T-helper 1 cell (primary cell): Measurements from ENCODE around the gene EEF1A2.

Experiments
- DNase-seq, 5 donors: peaks; one replicate each; pipeline ENCODE4 v3.0.0-alpha.2; 2012 to 2020

Gene EEF1A2

GRCh38 chr20:63499338-63499969, 571 bp upstream of the EEF1A2 start:
- no peak for DNase-seq

DNA sequence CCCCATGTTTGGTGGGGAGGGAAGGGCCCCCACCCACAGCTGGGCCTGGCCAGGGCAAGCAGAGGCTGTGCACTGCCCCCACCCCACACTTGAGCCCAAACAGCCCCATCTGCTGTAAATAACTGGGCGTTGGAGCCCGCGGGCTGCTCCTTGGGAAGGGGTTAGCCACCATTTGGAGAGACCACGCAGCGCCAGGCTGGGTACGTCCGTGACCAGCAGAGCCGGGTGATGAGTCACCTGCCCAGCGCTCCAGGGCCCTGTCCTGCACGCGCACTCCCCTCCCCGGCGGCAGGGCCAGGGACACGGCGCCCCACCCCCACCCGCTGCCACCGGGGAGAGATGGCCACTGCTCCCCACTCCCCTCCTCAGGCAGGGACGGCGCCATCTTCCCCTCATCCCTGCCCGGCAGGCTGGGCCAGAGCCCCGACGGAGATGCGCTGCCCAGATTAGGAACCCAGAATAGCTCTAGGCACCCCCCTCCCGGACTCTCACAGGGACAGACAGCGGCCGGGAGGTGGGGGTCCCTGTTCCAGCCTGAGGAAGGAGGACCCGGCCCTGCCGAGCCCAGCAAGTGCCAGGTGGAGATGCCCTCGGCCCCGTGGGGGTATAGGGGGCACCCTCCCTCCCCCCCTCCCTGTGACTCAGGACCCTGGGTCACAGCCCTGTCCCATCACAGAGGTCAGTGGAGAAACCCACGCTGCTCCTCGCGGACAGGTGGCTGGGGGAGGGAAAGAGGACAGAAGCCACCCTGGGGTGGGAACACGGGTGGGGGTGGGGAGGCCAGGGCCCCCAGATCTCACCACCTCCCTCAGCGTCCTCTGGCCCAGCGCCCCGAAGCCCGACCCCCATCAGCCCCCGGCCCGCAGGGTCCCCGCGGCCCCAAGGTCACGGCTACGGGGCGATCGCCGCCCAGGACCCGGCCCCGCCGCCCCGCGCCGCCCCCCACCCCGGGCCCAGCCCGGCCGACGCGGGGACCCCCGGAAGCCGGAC, 642 bp downstream of the EEF1A2 start:
- DNase-seq: no peak

- DNase-seq: no peak
Measured at GRCh38 chr20:63497138-63497945, 1.5 kb downstream of the EEF1A2 start.

DNA sequence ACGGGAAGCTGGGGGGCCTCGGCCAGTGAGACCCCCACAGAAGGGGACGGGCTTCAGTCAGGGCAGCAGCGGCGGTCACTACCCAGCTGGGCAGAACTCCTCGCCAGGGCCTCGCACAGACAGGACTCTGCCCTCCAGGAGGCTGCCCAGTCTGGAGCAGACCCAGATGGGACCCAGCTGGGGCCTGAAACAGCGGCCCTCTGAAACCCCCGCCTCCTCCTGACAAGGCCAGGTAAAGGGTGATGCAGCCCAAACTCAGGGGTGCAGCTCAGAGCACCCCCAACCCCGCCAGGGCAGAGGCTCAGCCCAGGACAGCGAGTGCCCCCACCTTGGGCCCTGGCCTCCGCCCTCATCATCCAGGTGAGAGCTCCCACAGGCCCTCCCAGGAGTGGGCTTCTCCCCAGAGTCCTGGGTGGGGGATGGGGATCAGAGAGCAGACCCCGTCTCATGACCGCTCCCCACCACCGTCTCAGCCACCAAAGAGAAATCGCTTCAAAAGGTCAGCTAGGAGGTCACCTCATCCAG, 2.2 kb downstream of the EEF1A2 start:
- no peak for DNase-seq

DNA sequence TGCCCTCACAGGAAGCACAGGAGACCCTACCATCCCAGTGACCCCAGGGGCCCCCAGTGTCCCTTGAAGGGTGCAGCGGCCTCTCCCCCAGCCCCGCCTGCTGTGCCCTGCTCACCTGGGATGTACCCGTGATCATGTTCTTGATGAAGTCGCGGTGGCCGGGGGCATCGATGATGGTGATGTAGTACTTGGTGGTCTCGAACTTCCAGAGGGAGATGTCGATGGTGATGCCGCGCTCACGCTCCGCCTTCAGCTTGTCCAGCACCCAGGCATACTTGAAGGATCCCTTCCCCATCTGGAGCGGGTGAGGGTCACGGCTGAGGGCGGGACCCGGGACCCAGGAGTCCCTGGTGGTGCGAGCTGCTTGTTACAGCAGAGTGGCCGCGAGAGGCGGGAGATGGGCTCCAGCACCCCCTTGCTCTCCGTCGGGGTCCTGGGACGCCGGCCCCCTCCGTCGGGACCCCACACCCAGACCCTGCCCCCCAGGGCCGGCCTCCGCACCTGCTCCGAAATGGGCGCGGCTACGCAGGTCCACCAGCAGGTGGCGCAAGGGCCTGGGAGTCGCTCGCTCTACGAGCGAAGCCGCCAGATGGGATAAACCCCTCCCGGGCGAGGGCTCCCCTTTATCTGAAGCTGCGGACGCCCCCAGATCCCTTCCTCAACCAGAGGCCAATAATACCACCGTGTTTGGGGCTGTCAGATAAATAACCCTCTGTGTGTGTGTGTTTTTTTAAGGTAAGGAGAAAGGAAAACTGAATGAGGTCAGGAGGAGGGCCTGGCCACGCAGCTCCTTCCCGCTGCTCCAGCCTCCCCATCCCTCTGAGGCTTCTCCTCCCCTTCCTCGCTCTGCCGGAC, 2.9 kb downstream of the EEF1A2 start:
- peak; percentile 55 to 75 (median 71) for DNase-seq

DNA sequence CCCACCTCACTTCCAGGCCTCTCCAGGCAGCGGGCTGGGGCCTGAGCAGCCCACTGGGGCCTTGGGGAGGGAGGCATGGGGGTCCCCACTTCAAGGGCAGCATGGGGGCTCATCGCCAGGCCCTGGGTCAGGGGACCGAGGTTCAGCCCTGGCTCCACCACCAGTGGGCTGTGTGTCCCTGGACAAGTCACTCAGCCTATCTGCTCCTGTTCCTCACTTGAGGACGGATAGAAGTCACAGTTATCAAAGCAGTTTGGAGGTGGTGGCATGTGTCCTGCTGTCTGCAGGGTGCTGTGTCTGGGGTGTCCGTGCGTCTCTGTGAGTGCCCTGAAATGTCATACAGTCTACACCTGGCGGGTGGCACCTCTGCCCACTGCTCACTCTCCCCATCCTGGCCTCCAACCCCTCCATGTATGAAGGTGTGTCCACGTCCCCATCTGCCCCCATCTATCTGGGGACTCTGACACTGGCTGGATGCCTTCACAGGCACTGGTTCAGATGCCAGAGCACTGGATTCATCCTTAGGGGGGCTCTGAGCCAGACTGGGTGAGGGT, 3.6 kb downstream of the EEF1A2 start:
- DNase-seq: no peak

- DNase-seq: no peak
Measured at GRCh38 chr20:63494420-63495166, 4.3 kb downstream of the EEF1A2 start.

- no peak for DNase-seq
Measured at GRCh38 chr20:63494084-63494419, 4.8 kb downstream of the EEF1A2 start.

GRCh38 chr20:63493563-63494020, 5.3 kb downstream of the EEF1A2 start:
- DNase-seq: no peak

DNA sequence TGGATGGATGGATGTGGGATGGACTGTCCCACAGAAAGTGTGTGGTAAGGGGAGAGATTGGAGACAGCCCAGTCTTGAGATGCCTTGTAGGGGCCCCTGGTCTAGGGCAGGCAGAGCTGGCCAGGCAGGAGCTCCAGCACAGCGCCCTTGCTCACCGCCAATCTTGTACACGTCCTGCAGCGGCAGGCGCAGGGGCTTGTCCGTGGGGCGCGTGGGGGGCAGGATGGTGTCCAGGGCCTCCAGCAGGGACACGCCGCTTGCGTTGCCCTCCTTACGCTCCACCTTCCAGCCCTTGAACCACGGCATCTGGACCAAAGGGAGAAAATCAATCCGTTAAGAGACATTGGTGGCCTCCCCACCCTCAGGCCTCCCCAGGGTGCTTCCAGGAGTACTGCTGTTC, 5.9 kb downstream of the EEF1A2 start:
- no peak for DNase-seq

DNA sequence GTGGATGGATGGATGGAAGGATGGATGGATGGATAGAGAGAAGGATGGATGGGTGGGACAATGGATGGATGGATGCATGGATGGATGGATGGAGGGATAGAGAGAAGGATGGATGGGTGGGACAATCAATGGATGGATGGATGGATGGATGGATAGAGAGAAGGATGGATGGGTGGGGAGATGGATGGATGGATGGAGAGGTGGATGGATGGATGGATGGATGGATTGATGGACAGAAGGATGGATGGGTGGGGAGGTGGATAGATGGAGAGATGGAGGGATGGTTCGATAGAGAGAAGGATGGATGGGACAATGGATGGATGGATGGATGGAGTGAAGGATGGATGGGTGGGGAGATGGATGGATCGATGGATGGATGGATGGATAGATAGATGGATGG, 6.4 kb downstream of the EEF1A2 start:
- DNase-seq: no peak

DNA sequence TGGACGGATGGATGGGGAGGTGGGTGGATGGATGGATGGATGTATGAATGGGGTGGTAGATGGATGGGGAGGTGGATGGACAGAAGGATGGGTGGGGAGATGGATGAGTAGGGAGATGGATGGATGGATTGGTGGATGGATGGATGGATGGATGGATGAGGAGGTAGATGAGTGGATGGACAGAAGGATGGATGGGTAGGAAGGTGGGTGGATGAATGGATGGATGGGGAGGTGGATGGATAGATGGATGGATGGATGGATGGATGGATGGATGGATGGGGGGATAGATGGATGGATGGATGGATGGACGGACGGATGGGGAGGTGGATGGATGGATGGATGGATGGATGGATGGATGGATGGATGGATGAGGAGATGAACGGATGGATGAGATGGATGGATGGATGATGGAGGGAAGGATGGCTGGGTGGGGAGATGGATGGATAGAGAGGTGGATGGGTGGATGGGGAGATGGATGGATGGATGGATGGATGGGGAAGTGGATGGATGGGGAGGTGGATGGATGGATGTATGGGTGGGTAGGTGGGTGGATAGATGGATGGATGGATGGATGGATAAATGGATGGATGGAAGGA, 7.2 kb downstream of the EEF1A2 start:
- DNase-seq: no peak

GRCh38 chr20:63491078-63491477, 7.8 kb downstream of the EEF1A2 start:
- no peak for DNase-seq

DNA sequence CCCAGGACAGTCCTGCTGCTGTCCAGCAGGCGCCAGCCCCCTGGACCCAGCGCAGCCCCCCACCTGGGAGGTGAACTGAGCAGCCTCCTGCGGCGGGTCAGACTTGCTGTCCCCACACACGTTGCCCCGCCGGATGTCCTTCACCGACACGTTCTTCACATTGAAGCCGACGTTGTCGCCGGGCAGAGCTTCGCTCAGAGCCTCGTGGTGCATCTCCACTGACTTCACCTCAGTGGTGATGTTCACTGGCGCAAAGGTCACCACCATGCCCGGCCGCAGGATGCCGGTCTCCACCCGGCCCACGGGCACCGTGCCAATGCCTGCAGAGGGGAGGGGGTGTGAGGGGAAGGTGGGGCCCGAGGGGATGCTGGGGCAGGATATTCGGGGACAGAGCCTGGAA, 8.5 kb downstream of the EEF1A2 start:
- no peak for DNase-seq

DNA sequence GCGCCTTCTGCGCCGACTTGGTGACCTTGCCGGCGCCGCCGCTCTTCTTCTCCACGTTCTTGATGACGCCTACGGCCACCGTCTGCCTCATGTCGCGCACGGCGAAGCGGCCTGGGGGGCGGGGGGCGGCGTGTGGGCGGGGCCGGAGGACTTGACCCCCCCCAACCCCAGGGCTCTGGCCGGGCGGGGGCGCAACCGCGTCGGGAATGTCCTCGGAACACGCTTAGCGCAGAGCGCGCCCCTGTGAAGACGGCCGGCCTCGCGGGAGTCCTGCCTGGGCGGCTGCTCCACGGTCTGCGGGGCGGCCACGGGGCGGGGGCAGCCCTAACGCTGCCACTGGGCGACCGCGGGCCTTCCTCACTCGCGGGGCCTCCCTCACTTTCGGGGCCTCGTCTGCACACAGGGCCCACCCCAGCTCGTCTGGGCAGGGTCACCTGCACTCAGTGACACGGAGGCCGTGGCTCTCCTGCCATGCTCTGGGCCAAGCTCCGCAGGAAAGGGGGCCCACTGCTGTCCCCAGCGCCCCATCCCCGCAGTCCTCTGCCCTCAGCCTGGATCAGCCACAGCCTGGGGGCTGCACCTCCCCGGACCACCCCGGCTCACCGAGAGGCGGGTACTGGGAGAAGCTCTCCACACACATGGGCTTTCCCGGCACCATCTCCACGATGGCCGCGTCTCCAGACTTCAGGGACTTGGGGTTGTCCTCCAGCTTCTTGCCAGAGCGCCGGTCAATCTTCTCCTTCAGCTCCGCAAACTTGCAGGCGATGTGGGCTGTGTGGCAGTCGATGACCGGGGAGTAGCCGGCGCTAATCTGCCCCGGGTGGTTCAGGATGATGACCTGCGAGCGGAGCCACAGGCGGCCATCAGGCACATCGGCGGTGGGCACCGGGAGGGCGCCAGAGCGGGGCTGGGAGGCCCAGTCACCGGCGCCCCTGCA, 10.3 kb downstream of the EEF1A2 start:
- no peak for DNase-seq

- DNase-seq: no peak
Measured at GRCh38 chr20:63487781-63488241, 11.1 kb downstream of the EEF1A2 start.

- no peak for DNase-seq
Measured at GRCh38 chr20:63487116-63487764, 11.6 kb downstream of the EEF1A2 start.

DNA sequence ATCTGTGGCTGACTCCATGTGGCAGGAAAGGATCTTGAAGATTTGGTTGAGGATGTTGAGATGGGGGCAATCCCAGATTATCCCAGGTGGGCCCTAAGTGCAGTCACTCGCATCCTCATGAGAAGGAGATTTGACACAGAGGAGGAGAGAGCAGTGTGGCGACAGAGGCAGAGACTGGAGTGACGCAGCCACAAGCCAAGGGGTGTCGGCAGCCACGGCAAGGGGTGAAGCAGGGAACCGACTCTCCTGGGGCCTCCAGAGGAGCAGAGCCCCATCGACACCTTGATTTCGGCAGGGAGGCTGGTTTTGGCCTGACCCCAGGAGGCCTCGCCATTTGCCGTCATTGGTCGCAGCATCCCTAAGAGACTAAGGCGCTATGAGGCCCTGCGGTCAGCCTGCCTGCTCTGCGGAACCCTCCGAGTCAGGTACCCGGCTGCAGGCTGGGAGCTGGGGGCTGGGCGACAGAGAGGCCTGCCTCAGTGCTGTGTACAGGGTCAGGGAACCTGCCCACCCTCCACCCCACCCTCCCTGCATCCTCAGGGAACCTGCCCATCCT, 12.5 kb downstream of the EEF1A2 start:
- no peak for DNase-seq
